Activated CD8-positive, alpha-beta memory T cell treated with anti-CD3 and anti-CD28 coated beads, Interleukin-2, amount 50 U/mL, for 4 hours (primary cell): Measurements from ENCODE around the gene EIF4G2.
"Not testable (repeated sequence)": the region's sequence is repeated elsewhere in the genome, so short reads cannot be mapped to it uniquely, and the experiment has no call there.

Source experiments
- DNase-seq: peaks from one replicate; pipeline ENCODE4 v3.0.0-alpha.2; 2020

EIF4G2 gene

GRCh38 chr11:10808553-10809372, at the start of gene EIF4G2:
TSS of gene EIF4G2 (minus strand) at chr11:10808926.
- peak; percentile 97 for DNase-seq

DNA sequence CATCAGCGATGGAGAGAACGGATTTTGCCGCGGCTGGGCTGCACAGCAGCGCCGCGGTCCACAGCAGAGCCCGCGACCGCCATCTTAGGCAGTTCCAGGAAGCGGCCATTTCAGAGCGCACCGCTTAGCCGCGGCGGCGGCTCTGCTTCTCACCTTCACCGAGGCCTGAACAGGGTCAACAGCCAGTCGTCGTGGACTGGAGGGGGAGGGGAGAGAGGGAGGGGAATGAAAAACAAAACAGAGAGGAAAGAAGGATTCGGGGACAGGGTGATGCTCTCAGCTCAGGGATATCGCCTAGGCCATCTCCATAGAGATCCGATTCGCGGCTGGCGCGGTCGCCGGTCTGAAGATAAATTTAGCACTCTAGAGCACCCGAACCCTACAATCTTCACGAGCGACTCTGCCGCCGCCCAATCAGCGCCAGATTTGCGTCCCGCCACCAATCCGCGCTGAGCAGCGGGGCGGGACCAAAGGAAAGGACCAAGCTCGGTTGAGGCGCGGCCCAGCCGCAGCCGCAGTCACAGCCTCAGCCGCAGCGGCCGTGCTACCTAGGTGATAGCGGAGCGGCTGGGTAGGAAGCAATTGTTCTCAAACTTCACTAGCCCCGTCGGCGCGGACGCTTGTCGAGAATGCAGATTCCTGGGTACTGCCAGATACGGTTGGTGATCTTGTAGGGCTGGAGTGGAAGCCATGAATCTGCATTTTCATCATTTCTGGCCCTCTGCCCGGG, 49.1 kb upstream of the EIF4G2 start, which contains the start of gene ZBED5:
TSS of gene ZBED5 (minus strand) at position 345 of the 730 bp plus-strand sequence. CDS start 3,108 bp downstream, outside the sequence.
- DNase-seq, result peak; percentile 94

DNA sequence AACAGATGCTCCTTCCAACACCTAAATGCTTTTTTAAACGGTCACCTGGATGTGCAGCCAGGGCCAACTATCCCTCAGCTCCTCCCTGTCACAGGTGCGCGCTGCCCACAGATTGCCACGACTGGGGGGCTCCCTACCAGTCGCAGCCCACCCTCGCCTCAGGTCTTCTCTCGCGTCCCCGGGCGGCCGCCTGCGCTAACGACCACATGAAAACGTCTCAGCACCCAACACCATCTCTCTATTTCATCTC, 48.7 kb upstream of the EIF4G2 start:
- DNase-seq, result no peak

DNA sequence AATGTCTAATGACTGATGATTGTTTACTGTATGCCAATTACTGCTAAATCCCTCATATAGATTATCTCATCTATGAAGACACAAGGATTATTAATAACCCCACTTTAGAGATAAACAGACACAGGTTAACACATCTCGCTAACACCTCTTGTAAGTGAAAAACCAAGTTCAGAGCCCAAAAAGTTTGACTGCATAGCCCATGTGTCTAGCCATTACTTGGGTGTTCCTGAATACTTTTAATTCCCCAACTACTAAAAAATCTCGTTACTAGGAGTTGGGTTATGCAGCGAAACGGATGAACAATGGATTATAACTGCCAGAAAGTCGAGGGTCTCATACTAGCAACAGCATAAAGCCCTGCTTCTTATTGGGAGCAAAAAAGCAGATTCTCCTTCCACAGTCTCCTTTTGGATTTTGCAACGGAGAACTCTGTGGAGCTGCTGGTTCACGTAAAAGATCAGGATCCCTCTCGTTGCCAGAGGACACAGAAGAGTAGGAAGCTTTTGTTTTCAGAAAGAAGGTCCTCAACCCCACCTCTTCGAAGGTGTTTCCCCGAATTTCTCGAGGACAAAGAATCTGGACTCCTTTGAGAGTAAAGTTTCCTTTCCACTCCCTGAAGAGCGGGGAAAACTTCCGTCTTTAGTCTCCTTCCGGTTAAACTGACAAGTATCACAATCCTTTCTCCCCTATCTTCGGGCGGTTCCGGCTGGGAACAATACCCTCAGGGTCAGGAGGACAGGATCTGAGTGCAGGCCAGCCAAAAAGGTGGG, 48.1 kb upstream of the EIF4G2 start:
- DNase-seq, result no peak

GRCh38 chr11:10855295-10855694, 46.6 kb upstream of the EIF4G2 start:
- DNase-seq, result no peak

DNA sequence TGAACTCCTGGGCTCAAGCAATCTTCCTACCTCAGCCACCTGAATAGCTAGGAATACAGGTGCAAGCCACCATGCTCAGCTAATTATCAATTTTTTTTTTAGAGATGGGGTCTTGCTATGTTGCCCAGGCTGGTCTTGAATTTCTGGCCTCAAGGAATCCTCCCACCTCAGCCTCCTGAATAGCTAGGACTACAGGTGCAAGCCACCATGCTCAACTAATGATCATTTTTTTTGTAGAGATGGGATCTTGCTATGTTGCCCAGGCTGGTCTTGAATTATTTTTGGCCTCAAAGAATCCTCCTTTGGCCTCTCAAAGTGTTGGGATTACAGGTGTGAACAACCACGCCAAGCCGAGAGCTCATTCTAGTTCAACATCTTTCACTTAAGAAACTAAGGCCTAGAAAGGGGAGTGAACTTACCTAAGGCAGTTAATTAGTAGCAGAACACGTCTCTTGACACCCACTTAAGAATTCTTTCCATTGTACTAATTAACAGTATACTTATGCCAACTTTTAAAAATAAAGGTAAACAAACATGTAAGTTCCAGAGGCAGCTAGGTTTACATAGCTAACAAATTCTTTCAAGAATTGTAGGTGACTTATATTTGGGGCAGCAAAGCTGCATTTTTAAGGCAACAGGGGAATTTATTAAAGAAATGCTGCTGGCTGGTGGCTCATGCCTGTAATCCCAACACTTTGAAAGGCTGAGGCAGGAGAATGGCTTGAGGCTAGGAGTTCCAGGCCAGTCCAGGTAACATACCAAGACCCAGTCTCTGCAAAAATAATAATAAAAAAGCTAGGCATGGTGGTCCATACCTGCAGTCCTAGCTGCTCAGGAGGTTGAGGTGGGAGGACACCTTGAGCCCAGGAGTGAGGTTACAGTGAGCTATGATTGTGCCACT, 39.5 kb upstream of the EIF4G2 start:
- DNase-seq, result no peak

DNA sequence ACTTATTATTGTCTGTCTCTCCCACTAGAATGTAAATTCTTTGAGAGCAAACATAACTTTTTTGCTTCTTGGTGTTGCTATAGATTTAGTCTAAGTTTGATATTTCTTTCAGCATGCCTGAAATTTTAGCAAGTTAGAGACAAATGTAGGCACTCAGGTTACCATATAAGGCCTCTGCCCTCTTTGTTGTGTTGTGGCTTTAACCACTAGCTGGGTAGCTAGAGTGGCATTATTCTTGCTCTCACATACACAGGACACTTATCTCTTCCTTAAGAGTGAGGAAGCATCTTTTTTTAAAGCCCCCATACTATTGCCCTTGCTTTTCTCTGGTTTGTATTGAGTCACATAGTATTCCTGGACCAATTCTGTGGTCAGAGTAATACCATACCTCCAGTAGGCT, 37.9 kb upstream of the EIF4G2 start:
- DNase-seq, result no peak

- no peak for DNase-seq
Measured at GRCh38 chr11:10845589-10845988, 36.9 kb upstream of the EIF4G2 start.

DNA sequence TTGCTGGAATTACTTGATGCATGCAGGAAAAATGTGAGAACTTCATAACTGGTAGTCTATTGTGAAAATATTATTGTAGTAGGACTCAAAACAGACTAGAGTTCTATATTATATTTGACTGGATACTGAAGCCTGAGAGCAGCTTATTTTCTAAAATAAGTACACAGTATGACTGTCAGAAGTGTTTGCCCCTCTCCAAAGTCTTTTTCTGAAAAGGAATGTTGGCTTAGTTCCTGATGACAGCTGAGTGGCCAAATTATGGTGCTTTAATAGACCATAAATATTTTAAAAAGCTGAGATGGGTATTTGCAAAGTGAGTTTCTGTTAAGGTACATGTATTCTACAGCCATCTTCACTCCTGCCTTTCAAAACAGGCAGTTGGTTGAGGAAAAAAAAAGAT, 36.1 kb upstream of the EIF4G2 start:
- no peak for DNase-seq

DNA sequence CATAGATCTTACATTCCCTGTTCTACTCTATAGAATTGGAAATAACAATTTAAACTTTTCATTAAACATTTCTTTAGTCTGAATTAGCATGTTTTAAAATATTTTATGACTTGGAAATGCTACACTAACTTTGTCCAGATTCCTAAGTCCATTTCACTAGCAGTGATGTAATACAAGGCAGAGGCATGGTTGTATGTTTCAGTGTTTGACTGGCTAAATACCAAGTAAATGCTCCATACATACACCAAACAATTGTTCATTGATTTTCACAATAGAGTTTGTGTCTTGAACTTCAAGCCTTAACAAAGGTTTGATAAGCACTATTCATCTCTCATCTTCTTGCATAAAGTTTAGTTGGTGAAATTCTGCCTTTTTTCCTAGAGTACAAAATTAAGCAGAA, 35.6 kb upstream of the EIF4G2 start:
- DNase-seq, result no peak

- no peak for DNase-seq
Measured at GRCh38 chr11:10838881-10839280, 30.2 kb upstream of the EIF4G2 start.

DNA sequence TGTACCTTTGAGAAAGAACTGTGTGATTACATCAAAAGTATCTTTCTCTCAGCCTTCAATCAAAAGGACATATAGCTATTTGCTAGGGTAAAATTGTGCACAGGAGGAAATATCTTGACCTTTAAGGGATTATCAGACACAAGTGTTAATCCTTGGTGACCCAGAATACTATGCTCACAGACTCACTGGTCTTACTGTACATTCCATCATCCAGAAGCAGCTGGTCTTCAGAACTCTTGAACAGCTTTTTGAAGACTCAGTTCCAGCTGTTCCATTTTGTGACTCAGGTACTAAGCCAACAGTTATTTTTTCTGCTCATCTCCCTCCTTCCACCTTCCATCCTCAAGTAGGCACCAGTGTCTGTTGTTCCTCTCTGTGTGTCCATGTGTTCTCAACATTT, 29.4 kb upstream of the EIF4G2 start:
- no peak for DNase-seq

DNA sequence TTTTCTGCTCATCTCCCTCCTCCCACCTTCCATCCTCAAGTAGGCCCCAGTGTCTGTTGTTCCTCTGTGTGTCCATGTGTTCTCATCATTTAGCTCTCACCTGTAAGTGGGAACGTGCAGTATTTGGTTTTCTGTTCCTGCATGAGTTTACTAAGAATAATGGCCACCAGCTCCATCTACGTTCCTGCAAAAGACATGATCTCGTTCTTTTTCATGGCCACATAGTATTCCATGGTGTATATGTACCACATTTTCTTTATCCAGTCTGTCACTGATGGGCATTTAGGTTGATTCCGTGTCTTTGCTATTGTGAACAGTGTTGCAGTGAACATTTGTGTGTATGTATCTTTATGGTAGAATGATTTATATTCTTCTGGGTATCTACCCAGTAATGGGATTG, 28.2 kb upstream of the EIF4G2 start:
- DNase-seq, result not testable (repeated sequence)

- DNase-seq, result no peak
Measured at GRCh38 chr11:10829139-10829538, 20.4 kb upstream of the EIF4G2 start.

DNA sequence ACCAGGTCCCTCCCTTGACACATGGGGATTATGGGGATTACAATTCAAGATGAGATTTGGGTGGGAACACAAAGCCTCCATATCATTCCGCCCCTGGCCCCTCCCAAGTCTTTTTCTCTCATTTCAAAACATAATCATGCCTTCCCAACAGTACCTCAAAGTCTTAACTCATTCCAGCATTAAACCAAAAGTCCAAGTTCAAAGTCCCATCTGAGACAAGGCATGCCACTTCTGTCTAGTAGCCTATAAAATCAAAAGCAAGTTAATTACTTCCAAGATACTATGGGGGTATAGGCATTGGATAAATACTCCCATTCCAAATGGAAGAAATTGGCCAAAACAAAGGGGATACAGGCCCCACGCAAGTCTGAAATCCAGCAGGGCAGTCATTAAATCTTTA, 19.7 kb upstream of the EIF4G2 start:
- no peak for DNase-seq

DNA sequence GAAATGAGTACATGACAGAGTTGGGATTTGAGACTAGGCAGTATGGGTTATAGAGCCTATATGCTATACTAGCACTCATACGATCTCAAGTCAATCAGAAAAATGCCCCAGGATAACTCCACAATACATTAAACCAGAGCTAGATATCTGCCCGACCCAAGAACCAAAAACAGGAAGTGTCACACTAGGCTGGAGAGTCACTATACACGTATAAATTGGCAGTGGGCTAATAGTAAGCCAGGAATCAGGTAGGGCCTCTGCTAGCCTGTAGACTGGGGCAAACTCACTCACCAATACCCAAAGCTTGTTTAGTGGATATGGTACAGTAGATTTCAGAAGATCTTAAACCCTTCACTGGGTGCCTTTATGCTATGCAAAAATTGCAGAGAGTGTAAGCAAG, 16.2 kb upstream of the EIF4G2 start:
- no peak for DNase-seq

DNA sequence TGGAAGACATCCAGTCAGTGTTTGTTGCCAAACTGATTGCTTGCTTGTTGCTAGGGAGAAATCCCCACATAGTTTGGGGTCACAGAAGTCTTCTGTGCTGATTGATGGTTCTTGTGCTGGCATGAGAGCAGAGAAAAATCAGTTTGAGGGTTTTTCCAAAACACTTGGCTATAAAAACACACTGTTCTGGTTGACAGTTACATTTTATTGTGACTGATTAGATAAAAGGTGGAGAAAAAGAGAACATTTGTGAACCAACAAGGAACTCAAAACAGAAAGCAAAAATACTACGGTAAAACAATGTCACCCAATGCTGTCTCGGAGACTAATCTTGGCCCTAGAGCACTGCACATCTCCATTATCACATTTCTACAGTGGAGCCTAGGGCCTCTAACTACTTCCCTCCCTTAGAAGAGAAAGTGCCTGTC, 14.4 kb upstream of the EIF4G2 start:
- DNase-seq, result no peak

DNA sequence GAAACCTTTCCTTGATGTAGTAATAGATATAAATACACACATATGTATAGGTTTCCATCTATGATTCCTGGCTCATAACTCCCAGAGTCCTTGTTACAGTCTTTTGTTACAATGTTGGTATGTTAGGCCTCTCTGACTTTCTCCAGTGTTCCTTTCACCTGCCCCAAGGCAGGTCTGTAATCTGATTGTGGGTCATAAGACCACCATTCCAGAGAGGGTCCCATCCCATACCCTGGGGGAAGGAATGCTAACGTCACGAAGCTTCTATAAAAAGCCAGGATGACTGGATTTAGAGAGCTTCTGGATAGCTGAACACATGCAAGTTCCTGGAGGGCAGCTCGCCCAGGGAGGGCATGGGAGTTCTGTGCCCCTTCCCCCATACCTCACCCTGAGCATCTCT, 13.8 kb upstream of the EIF4G2 start:
- DNase-seq, result not testable (repeated sequence)

DNA sequence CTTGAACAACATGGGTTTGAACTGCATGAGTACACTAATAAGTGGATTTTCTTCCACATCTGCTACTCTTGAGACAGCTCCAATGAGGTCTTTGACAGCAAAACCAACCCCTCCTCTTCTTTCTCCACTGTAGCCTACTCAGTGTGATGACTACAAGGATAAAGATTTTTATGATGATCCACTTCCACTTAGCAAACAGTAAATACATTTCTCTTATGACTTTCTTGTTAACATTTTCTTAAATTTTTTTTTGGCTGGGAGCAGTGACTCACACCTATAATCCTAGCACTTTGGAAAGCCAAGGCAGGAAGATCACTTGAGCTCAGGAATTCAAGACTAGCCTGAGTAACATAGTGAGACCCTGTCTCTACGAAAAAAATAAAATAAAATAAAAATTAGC, 9.9 kb upstream of the EIF4G2 start:
- no peak for DNase-seq

- DNase-seq, result no peak
Measured at GRCh38 chr11:10813945-10814344, 5.2 kb upstream of the EIF4G2 start.

DNA sequence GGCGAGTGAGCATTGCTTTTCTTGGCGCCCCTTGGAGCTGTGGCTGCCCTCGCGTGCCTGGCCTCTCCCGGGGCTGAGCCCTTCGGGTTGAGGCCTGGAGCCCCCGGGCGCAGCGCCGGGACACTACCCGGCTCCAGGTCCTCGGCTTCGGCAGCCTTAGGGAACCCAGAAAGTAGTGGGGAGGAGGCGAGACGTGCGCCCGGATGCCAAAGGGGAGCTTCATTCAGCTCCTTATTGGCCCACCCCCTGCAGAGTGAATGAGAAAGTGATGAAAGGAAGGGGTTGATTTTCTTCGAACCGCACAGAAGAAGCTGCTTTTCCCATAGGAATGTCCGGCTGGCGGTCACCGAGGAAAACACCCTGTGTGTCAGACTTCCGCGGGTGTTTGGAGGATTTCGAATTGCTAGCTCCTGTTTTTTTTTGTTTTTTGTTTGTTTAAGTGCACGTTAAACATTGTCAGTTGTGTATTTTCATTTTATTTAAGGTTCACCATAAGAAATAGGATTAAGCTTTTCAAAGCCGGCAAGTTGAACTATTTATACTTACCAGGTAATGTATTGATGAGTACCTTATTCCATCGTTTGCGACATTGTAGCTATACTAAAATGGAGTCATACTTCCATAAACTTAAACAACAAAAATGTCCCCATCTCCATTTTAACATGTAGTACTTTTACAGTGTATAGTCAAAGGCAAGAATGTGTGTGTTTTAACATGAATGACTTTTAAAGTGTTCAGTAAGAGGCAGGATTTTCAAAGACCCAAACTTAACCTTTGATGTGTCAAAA, 841 bp upstream of the EIF4G2 start:
- DNase-seq, result no peak

DNA sequence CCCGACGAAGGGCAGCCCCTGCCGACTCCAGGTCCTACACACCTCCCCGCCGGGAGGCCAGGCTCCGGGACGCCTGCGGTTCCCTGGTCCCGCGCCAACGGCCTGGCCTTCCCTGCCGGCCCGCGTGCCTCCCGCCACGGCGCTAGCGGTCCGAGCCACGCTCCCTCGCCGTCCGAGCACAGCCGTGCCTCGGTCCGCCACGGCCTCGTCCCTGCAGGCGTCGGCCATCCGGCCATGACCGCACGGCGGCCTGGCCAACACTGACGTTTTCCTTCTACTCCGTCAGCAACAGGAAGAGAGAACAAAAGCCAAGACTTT, 532 bp downstream of the EIF4G2 start:
- DNase-seq, result no peak
